Liver (tissue), 9 donors: ENCODE results near the gene PPME1. TPM values are rescaled to one million over a fixed set of nuclear protein-coding genes. Genes with fewer than 3 reads are reported as not detected.

Experiments
- DNase-seq: peaks from one replicate; pipeline ENCODE4 v3.0.0-alpha.2; 2017; ENCODE audit warnings: low spot score
- H3K27ac ChIP-seq, 2 donors: one replicate each; pipeline ENCODE4 v1.7.0; 2013; ENCODE audit warnings: inconsistent platforms in 2 of 2, low read length in 2 of 2, control low read depth in 1 of 2, low read depth in 1 of 2, mild to moderate bottlenecking in 1 of 2
- H3K27me3 ChIP-seq, 4 donors: one replicate each; pipeline versions ENCODE4 v1.6.1 to v1.7.0; 2013; ENCODE audit warnings: low read length in 3 of 4, inconsistent platforms in 1 of 4, mild to moderate bottlenecking in 1 of 4, moderate library complexity in 1 of 4; ENCODE audit not compliant: control insufficient read depth in 4 of 4, insufficient read depth in 4 of 4
- H3K36me3 ChIP-seq, 4 donors: one replicate each; pipeline versions ENCODE4 v1.6.1 to v1.7.0; 2013; ENCODE audit warnings: low read length in 3 of 4, mild to moderate bottlenecking in 3 of 4, low read depth in 1 of 4, moderate library complexity in 1 of 4; ENCODE audit not compliant: control insufficient read depth in 4 of 4, insufficient read depth in 3 of 4
- H3K4me1 ChIP-seq, 4 donors: one replicate each; pipeline versions ENCODE4 v1.6.1 to v1.7.0; 2013; ENCODE audit warnings: low read length in 3 of 4, mild to moderate bottlenecking in 3 of 4, moderate library complexity in 1 of 4; ENCODE audit not compliant: control insufficient read depth in 4 of 4, insufficient read depth in 4 of 4
- H3K4me3 ChIP-seq, 3 donors: one replicate each; pipeline versions ENCODE4 v1.6.1 to v1.7.0; 2013; ENCODE audit warnings: low read length in 3 of 3, control low read depth in 1 of 3, low read depth in 1 of 3, mild to moderate bottlenecking in 1 of 3
- H3K9ac ChIP-seq, 2 donors: one replicate each; pipeline ENCODE4 v1.7.0; 2013; ENCODE audit warnings: low read length in 2 of 2, mild to moderate bottlenecking in 2 of 2, moderate library complexity in 2 of 2, control low read depth in 1 of 2, low read depth in 1 of 2
- H3K9me3 ChIP-seq, 4 donors: one replicate each; pipeline versions ENCODE4 v1.6.1 to v1.7.0; 2013; ENCODE audit warnings: low read length in 3 of 4; ENCODE audit not compliant: control insufficient read depth in 4 of 4
- ATF3 ChIP-seq: IDR thresholded peaks from 2 replicates; pipeline ENCODE4 v1.6.1; 2016; ENCODE audit warnings: antibody characterized with exemption
- EGR1 ChIP-seq, 2 donors: IDR thresholded peaks; 2 replicates each; pipeline ENCODE4 v1.6.1; 2016 to 2018; ENCODE audit warnings: antibody characterized with exemption in 2 of 2, low read depth in 2 of 2
- FOXA1 ChIP-seq: IDR thresholded peaks from 2 replicates; pipeline ENCODE4 v1.6.1; 2016; ENCODE audit warnings: antibody characterized with exemption
- FOXA2 ChIP-seq: IDR thresholded peaks from 2 replicates; pipeline ENCODE4 v1.6.1; 2016; ENCODE audit warnings: antibody characterized with exemption
- GABPA ChIP-seq, 2 donors: IDR thresholded peaks in 1 of 2; conservative IDR thresholded peaks in 1 of 2; 2 replicates each; pipeline ENCODE4 v1.6.1; 2016; ENCODE audit warnings: antibody characterized with exemption in 2 of 2, mild to moderate bottlenecking in 1 of 2, moderate library complexity in 1 of 2
- HNF4A ChIP-seq, 2 donors: conservative IDR thresholded peaks; 2 replicates each; pipeline ENCODE4 v1.6.1; 2016; ENCODE audit warnings: antibody characterized with exemption in 2 of 2, mild to moderate bottlenecking in 2 of 2
- HNF4G ChIP-seq: IDR thresholded peaks from 2 replicates; pipeline ENCODE4 v1.6.1; 2016; ENCODE audit warnings: antibody characterized with exemption
- JUND ChIP-seq, 2 donors: IDR thresholded peaks; 2 replicates each; pipeline ENCODE4 v1.6.1; 2016; ENCODE audit warnings: antibody characterized with exemption in 2 of 2
- NR2F2 ChIP-seq: IDR thresholded peaks from 2 replicates; pipeline ENCODE4 v1.6.1; 2016; ENCODE audit warnings: antibody characterized with exemption
- REST ChIP-seq: IDR thresholded peaks from 2 replicates; pipeline ENCODE4 v1.6.1; 2016; ENCODE audit warnings: antibody characterized with exemption, mild to moderate bottlenecking
- RXRA ChIP-seq, 2 donors: IDR thresholded peaks; 2 replicates each; pipeline ENCODE4 v1.6.1; 2017 to 2018; ENCODE audit warnings: antibody characterized with exemption in 2 of 2, mild to moderate bottlenecking in 1 of 2
- SP1 ChIP-seq: IDR thresholded peaks from 2 replicates; pipeline ENCODE4 v1.6.1; 2018; ENCODE audit warnings: antibody characterized with exemption, mild to moderate bottlenecking
- TAF1 ChIP-seq: conservative IDR thresholded peaks from 2 replicates; pipeline ENCODE4 v1.6.1; 2016; ENCODE audit warnings: antibody characterized with exemption, mild to moderate bottlenecking
- YY1 ChIP-seq: IDR thresholded peaks from 2 replicates; pipeline ENCODE4 v1.6.1; 2016; ENCODE audit warnings: antibody characterized with exemption, mild to moderate bottlenecking
- ZBTB33 ChIP-seq: IDR thresholded peaks from 2 replicates; pipeline ENCODE4 v1.6.1; 2016; ENCODE audit warnings: antibody characterized with exemption
- WGBS: extraction: QIAGEN DNeasy Blood & Tissue Kit; methylation state at CpG from one replicate; pipeline ENCODE4 v1.1.7; 2013; 5-methylcytosine and 5-hydroxymethylcytosine counted together
- polyA plus RNA-seq, 2 donors: library from polyadenylated mRNA; stranded (reverse) in 1 of 2; unstranded in 1 of 2; fragments of 200-250 nt in 1 of 2; fragments of >200 nt in 1 of 2; fragmentation: Nextera tagmentation in 1 of 2; extraction: Ambion mirVana in 1 of 2; gene quantifications; one replicate each; pipeline versions ENCODE4 v1.2.1 to v1.2.3, GENCODE V29; 2013 to 2015
- total RNA-seq, 2 donors: library from RNA; depleted of rRNA; stranded (reverse); fragments of >200 nt; gene quantifications; one replicate each; pipeline ENCODE4 v1.2.3, GENCODE V29; 2014
- TF ChIP-seq, protein P1 (sequence below): fragments of 150-350 bp; IDR thresholded peaks from 2 replicates; pipeline ENCODE4 v1.5.1; 2017; ENCODE audit warnings: improper control_type of control experiment, low read depth, low read length; ENCODE audit not compliant: missing input control
- TF ChIP-seq, protein P2 (sequence below): IDR thresholded peaks from 2 replicates; pipeline ENCODE4 v1.6.1; 2016; ENCODE audit warnings: antibody characterized with exemption
- donor health status: healthy.
- donor health status: healthy.
- donor health status: healthy.
- donor health status: healthy.
- donor health status: healthy.

Gene PPME1
- total and polyA plus RNA-seq, 4 donors: 9.1 to 47.4 (median 13.6) TPM

DNA sequence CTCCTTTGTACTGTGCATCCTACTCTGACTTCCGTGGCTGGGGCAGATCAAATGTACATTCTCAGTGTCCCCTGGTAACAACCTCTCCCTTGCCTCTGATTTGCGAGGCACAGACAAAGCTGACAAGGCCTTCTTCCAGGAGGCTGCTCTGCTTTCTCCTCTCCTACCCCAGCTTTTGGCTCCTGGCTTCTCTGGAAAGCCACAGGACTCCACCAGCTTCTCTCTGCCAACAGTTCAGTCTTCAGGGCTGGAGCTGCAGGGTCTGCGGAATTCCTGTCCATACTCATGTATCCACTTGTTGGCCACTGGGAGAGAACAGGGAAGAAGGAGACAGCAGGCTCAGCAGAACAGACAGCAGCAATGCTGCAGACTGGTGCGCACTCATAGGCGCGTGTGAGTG is 95.9 kb downstream of the PPME1 start:
- no peak for DNase-seq
- Histone ChIP-seq H3K27ac (no peak overlapping the region), H3K36me3 (no peaks in the 10 kb centered on the region), H3K9ac (no peak overlapping the region), H3K27me3 (no peaks in the 10 kb centered on the region), H3K4me3 (no peak overlapping the region), H3K4me1 (no peaks in the 10 kb centered on the region), H3K9me3 (no peaks in the 10 kb centered on the region)
- TF ChIP-seq REST: no peak
- TF ChIP-seq YY1: no peak
- TF ChIP-seq JUND (IDR thresholded peaks at IDR 0.05): no peak
- 93% methylated on average over 6 of the region's 6 CpGs for WGBS

GRCh38 chr11:74268456-74268855 is 97.4 kb downstream of the PPME1 start:
- H3K27me3 ChIP-seq: no peaks in the 10 kb centered on the region
- 86% methylated on average over 4 of the region's 4 CpGs for WGBS
- no peaks in the 10 kb centered on the region for H3K36me3 ChIP-seq
- H3K4me3 ChIP-seq: no peak overlapping the region
- no peak overlapping the region for H3K9ac ChIP-seq
- TF ChIP-seq YY1: no peak
- TF ChIP-seq RXRA (IDR thresholded peaks at IDR 0.05): no peak
- TF ChIP-seq JUND (IDR thresholded peaks at IDR 0.05): no peak
- TF ChIP-seq TAF1: no peak
- TF ChIP-seq EGR1 (IDR thresholded peaks at IDR 0.05; ENCODE audit: low read depth in 2 of 2): no peak
- TF ChIP-seq NR2F2: no peak
- TF ChIP-seq ATF3: no peak
- no peak for TF ChIP-seq SP1
- no peak for TF ChIP-seq ZBTB33
- TF ChIP-seq HNF4A (conservative IDR thresholded peaks at IDR 0.05): no peak
- H3K27ac ChIP-seq: no peak overlapping the region
- no peaks in the 10 kb centered on the region for H3K4me1 ChIP-seq
- DNase-seq: no peak
- no peaks in the 10 kb centered on the region for H3K9me3 ChIP-seq

DNA sequence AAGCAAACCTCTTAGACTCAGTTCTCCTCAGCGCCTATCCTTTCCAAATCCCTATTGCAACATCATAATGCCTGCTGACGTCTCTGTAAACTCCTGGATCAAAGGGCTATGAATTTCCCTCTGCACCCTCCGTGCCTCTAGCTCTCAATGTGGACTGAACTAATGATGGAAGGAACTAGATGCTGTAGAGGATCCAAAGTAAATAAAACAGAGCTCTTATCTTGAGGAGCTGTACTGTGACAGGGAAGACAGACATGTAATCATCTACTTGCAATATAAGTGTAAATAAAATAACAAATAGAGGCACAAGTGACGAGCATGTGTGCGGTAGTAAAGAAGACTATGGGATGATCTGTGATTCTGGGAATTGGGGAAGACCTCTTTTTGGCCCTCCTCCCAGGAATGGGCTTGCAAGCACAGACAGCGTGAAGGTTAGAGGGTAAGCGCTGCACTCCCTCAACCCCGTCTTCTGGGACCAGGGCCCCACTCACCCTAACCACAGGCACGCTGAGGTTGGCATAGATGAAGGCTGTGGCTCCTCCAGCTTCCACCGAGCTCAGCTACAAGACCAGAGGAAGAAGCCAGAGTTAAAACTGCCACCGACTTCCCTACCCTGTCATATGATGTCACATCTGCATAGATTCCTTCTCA is 98.2 kb downstream of the PPME1 start:
- Histone ChIP-seq H3K9me3 (no peaks in the 10 kb centered on the region), H3K27ac (no peak overlapping the region), H3K9ac (no peak overlapping the region), H3K27me3 (no peaks in the 10 kb centered on the region), H3K36me3 (no peaks in the 10 kb centered on the region), H3K4me1 (no peaks in the 10 kb centered on the region), H3K4me3 (no peak overlapping the region)
- no peak for DNase-seq
- 60% methylated on average over 11 of the region's 11 CpGs for WGBS
- TF ChIP-seq HNF4A (conservative IDR thresholded peaks at IDR 0.05): no peak
- TF ChIP-seq SP1: no peak
- TF ChIP-seq FOXA2: no peak
- no peak for TF ChIP-seq TAF1
- TF ChIP-seq, protein P1, sequence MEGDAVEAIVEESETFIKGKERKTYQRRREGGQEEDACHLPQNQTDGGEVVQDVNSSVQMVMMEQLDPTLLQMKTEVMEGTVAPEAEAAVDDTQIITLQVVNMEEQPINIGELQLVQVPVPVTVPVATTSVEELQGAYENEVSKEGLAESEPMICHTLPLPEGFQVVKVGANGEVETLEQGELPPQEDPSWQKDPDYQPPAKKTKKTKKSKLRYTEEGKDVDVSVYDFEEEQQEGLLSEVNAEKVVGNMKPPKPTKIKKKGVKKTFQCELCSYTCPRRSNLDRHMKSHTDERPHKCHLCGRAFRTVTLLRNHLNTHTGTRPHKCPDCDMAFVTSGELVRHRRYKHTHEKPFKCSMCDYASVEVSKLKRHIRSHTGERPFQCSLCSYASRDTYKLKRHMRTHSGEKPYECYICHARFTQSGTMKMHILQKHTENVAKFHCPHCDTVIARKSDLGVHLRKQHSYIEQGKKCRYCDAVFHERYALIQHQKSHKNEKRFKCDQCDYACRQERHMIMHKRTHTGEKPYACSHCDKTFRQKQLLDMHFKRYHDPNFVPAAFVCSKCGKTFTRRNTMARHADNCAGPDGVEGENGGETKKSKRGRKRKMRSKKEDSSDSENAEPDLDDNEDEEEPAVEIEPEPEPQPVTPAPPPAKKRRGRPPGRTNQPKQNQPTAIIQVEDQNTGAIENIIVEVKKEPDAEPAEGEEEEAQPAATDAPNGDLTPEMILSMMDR: no peak
- TF ChIP-seq ZBTB33: no peak
- no peak for TF ChIP-seq FOXA1
- no peak for TF ChIP-seq RXRA (IDR thresholded peaks at IDR 0.05)
- TF ChIP-seq, protein P2, sequence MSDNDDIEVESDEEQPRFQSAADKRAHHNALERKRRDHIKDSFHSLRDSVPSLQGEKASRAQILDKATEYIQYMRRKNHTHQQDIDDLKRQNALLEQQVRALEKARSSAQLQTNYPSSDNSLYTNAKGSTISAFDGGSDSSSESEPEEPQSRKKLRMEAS: no peak
- TF ChIP-seq ATF3: no peak
- no peak for TF ChIP-seq HNF4G
- no peak for TF ChIP-seq GABPA (IDR thresholded peaks at IDR 0.05 in 1 of 2, conservative IDR thresholded peaks at IDR 0.05 in 1 of 2)
- TF ChIP-seq NR2F2: no peak
- TF ChIP-seq EGR1 (IDR thresholded peaks at IDR 0.05; ENCODE audit: low read depth in 2 of 2): no peak
